A172 (cell line): ENCODE data around the gene RFTN1. TPM values are rescaled to one million over a fixed set of nuclear protein-coding genes. Genes with fewer than 3 reads are reported as not detected.

ENCODE experiments used
- DNase-seq: peaks from one replicate; pipeline ENCODE4 v3.0.0-alpha.2; 2015; ENCODE audit warnings: low spot score
- total RNA-seq: library from RNA; depleted of rRNA; stranded (reverse); fragments of >200 nt; shearing (Covaris generic); gene quantifications from 2 replicates; pipeline ENCODE4 v1.2.3, GENCODE V29; 2014

Gene RFTN1
- total RNA-seq, 1 experiment from 2014 or later: 52.1 TPM

DNA sequence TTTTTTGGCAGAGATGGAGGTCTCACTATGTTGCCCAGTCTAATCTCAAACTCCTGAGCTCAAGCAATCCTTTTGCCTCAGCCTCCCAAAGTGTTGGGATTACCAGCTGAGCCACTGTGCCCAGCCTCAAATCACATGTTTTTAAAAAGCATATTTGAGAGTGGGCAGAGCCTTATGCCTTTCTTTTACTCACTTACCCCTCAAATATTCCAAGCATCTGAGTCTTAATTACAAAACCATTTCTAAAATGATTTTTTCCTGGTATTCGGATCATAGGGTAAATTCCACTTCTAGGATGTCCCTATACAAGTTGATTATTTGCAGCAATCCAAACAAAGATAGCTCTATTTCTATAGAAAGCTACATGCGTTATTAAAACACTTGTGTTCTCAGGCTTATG lies 106.1 kb downstream of the RFTN1 start:
- no peak for DNase-seq

- DNase-seq: no peak
Observed at GRCh38 chr3:16406579-16406978, 106.9 kb downstream of the RFTN1 start.

- no peak for DNase-seq
Observed at GRCh38 chr3:16406166-16406565, 107.3 kb downstream of the RFTN1 start.

- DNase-seq: no peak
Observed at GRCh38 chr3:16404349-16404895, 109.1 kb downstream of the RFTN1 start.

DNA sequence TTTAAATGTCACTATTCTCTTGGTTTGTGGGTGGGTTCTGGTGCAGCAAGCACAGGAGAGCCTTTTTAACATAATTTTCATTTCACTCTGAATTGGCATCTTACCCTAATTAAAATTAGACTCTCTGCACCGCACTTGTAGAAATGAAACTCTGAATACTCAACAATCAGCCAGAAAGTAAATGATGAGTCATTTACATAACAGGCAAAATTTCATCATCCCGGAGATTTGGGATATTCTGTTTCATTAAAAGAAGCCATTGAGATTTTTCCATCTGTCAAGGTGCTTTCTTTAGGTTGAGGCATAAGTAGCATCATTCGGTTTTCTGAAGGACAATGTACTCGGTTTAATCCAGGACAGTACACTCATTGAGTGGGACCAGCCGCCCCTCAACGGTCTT lies 111.0 kb downstream of the RFTN1 start:
- no peak for DNase-seq

DNA sequence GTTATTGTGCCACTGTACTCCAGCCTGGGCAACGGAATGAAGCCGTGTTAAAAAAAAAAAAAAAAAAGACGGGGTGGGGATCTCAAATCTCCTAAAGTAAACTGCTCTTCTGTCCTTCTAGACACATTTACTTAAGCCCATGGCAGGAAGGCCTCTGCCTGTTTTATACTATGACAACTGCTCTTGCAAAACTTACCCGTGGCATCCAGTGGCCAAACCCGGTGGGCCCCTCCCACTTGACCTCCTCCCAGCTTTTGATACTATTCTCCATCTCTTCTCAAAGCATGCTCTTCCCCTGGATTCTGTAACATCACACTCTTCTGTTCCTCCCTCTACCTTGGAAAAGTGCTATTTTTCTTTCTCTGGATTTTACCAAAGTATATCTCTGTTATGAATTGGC lies 112.2 kb downstream of the RFTN1 start:
- DNase-seq: no peak

- DNase-seq: no peak
Observed at GRCh38 chr3:16400106-16400931, 113.2 kb downstream of the RFTN1 start.

GRCh38 chr3:16399473-16399872 lies 114.0 kb downstream of the RFTN1 start:
- DNase-seq: peak; percentile 90

DNA sequence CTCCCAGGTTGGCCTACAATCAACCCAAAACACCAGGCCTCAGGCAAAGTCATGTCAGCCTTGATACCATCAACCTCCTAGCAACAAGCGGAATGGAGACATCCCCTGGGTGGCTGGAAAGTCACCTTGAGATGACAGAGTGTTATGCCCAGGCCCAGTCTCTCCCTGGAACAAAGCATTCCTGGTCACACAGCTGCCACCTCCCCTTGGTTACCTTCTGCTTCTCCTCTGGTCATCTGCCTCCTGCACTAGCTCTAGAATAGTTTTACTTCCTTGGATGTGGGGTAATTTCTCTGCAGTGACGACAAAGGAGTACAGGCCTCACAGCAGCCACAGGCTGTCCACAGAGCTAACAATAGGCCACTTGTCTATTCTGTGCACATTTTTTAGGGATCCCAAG lies 114.9 kb downstream of the RFTN1 start:
- DNase-seq: no peak

DNA sequence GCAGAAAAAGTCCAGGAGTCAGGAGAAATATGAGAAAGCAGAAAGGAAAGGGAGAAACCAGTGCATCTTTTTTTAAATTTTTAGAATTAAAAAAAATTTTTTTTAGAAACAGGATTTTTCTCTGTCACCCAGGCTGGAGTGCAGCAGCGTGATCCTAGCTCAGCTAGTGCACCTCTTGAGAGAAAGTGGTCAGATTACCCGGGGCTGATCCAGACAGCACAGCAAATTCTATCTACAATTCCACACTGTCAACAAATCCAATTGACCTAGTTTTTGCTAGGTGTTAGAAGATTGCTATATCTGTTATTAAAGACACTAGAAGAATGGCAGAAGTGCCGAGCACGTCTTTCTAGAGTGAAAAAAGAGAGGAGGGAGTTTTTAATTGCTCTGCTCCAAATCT lies 117.3 kb downstream of the RFTN1 start:
- DNase-seq: no peak

DNA sequence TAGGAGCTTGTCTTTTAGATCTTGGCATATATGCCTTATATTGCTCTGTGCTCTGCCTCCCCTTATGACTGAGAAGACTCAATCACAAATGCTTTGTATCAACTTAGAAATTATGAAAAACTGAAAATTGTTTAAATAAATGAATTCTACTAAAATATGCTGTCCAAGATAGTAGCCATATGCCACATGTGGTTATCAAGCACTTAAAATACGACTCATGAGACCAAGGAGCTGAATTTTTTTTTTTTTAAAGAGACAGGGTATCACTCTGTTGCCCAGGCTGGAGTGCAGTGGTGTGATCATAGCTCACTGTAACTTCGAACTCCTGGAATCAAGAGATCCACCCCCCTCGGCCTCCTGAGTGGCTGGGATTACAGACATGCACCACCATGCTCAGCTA lies 118.3 kb downstream of the RFTN1 start:
- no peak for DNase-seq

DNA sequence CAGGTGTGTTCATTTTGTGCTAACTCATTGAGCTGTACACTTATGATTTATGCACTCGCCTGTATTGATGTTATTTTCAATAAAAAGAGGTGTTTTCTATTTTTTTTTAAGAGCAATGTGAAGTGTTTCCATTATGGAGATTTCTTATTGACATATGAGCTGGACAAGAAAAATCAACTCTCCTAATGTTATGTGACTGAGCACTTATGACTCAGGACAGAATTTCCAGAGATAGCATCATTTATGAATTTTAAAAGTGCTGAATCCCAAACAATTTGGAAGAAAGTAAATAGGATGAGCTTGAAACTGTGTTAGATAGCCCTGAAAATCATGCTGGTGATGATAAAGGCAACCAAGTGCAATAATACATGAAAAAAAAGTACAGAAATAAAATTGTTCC lies 118.9 kb downstream of the RFTN1 start:
- no peak for DNase-seq

DNA sequence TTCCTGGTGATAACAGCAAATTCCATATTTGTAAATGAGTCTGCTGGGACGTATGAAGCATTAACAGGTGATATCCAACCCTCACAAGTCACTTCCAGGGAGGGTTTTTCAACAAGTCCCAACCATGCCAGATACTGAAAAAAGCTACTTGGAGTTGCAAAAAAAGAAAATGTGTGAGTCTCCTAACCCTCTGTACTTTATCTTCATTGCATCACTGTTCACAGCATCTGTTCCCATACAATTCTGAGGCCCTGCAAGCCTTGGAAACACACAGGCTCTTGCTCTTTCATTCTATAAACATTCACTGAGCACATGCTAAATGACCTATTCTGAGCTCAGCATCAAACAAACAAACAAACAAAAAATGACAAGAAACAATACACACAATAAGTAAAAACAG lies 120.8 kb downstream of the RFTN1 start:
- no peak for DNase-seq

DNA sequence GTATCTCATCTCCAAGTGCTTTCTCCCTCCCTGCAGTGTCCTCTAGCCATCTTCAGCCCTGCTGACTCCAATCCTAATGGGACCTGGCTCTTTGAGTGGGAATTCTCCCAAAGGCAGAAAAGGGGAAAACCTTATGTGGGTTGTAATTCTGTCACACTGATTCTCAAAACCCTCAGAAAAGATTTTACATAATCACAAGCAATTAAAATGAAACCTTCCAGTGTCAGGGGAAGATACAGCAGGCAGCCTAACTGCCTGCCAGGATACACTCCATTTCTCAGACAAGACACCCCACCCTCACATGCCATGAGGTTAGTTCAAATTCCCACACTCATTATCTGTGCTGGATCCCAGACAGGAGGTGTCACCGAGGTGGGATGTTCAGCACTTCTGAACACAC lies 121.4 kb downstream of the RFTN1 start:
- DNase-seq: no peak

GRCh38 chr3:16390581-16390980 lies 122.9 kb downstream of the RFTN1 start:
- no peak for DNase-seq

DNA sequence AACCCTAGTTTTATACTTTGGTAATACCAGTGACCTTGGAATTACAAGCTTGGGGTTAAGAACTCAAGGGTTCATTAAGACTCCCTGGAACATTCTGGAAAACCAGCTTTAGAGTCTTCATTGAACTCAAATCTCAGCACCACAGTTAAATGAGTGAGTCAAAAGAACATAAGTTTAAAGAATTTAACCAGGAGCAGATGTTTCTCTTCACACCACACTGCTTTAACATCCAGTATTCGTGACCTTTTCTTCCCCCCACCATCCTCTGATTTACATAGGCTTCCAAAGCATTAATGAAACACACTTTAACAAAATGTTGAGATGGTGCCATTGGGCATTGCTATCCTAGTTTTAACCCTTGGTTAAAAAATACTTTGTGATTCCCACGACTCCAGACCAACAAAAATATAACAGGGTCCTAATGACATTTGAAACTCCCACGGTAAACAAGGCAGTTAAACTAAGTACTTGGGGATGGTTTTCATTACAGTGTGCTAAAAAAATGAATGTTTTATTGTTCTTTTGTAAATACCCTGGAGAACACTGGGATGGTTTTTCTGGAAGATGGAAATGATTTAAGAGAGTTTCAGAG lies 124.6 kb downstream of the RFTN1 start:
- no peak for DNase-seq

GRCh38 chr3:16386561-16386960 lies 126.9 kb downstream of the RFTN1 start:
- no peak for DNase-seq

DNA sequence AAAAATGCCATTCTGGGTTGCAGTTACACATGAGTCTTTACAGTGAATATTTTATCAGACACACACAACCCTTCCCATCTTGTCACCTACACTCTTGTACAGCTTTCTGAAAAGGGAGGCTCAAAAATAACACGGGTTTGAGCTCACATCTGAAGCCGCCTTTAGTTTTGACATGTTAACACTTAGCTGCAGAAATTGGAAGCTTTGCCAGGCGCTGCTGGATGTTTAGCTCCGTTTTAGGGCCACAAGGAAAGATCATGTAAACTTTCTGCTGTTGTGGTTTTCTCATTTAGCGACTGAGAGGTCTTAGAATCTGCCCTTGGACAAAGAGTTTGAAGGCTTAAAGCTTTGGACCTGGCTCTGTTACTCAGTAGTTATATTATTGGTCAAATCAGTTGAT lies 128.3 kb downstream of the RFTN1 start:
- no peak for DNase-seq

DNA sequence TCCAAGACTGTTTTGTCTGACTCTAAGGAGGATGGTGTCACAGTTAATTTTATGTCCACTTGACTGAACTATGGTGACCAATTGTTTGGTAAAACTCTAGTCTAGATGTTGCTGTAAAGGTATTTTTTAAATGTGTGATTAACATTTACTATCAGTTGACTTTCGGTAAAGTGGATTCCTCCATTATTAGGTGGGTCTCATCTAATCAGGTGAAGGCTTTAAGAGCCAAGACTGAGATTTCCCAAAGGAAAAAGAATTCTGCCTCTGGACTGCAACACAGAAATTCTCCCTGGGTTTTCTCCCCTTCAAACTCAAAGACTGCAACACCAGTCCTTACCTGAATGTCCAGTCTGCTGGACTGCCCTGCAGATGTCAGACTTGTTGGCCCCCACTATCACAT lies 129.6 kb downstream of the RFTN1 start:
- no peak for DNase-seq

GRCh38 chr3:16382845-16383244 lies 130.7 kb downstream of the RFTN1 start:
- no peak for DNase-seq

DNA sequence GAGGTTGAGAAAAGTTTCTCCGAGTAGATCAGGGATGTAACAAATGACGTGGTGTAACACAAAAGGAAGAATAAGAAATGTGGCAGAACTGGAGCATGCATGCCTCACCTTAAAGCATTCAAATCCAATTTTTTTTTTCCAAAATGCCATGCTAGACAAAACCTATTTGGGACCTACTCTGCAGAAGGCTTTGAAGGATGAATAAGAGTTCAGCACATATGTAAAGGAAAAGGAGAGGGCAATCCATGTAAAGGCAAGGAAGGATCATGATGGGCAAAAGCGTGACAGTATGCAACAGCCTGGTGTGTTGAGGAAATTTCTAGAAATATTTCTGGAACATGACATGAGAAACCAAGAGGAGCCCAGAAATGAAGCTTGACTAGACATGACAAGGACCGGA lies 132.1 kb downstream of the RFTN1 start:
- DNase-seq: no peak

DNA sequence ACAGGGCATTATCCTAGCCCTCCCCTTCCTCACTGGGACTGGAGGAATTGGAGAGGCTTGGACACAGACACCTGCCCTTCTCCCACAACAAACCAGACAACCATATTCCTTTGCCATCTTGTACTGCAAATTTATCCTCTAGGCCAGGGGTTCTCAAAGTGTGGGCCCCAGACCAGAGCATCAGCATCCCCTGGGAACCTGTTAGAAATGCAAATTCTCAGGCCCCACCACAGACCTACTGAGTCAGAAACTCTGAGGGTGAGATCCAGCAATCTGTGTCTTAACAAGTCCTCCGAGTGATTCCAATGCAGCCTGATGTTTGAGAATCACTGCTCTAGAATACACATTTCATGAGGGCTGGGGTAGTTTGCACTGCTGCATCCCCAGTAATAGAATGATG lies 133.1 kb downstream of the RFTN1 start:
- DNase-seq: no peak

DNA sequence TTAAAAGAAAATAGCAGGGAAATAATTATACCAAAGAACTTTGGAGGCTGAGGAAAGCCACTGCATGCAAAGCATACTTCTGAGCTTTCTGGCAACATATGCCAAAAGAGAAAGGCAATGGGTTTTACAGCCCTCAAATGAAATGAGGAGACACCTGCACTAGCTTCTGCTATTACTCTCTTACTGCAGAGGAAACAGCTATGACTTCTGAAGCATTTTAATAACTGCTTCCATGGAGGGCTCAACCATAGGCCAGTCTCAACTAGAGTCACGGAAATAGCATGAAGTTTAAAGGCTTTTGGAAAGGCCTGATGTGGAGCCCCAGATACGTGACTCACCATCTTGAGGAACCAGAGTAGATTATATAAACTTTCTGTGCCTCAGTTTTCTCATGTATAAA lies 133.7 kb downstream of the RFTN1 start:
- no peak for DNase-seq
